HCT116 (cell line): ENCODE data around the gene HOXD9.

Experiments
- EZH2phosphoT487 ChIP-seq: fragments of 200-600 bp; IDR thresholded peaks from 2 replicates; pipeline ENCODE4 v1.6.1; 2018; ENCODE audit warnings: antibody characterized with exemption, borderline replicate concordance
- TF ChIP-seq, protein P1 (sequence below), 3 experiments: fragments of 200-600 bp in 1 of 3; sonication (generic) in 1 of 3; IDR thresholded peaks in 2 of 3; conservative IDR thresholded peaks in 1 of 3; 2 replicates each; pipeline ENCODE4 v1.5.1; 2012 to 2017; ENCODE audit warnings: low read depth in 2 of 3, low read length in 2 of 3, antibody characterized with exemption in 1 of 3, borderline replicate concordance in 1 of 3, control low read depth in 1 of 3, mild to moderate bottlenecking in 1 of 3, mixed read lengths in 1 of 3, mixed run types in 1 of 3, moderate library complexity in 1 of 3; ENCODE audit not compliant: insufficient read depth in 1 of 3

DNA sequence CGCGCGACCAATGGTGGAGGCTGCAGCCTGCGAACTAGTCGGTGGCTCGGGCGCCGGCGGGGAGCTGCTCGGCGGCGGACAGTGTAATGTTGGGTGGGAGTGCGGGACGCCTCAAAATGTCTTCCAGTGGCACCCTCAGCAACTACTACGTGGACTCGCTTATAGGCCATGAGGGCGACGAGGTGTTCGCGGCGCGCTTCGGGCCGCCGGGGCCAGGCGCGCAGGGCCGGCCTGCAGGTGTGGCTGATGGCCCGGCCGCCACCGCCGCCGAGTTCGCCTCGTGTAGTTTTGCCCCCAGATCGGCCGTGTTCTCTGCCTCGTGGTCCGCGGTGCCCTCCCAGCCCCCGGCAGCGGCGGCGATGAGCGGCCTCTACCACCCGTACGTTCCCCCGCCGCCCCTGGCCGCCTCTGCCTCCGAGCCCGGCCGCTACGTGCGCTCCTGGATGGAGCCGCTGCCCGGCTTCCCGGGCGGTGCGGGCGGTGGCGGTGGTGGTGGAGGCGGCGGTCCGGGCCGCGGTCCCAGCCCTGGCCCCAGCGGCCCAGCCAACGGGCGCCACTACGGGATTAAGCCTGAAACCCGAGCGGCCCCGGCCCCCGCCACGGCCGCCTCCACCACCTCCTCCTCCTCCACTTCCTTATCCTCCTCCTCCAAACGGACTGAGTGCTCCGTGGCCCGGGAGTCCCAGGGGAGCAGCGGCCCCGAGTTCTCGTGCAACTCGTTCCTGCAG, at the start of gene HOXD9:
- TF ChIP-seq, protein P1, sequence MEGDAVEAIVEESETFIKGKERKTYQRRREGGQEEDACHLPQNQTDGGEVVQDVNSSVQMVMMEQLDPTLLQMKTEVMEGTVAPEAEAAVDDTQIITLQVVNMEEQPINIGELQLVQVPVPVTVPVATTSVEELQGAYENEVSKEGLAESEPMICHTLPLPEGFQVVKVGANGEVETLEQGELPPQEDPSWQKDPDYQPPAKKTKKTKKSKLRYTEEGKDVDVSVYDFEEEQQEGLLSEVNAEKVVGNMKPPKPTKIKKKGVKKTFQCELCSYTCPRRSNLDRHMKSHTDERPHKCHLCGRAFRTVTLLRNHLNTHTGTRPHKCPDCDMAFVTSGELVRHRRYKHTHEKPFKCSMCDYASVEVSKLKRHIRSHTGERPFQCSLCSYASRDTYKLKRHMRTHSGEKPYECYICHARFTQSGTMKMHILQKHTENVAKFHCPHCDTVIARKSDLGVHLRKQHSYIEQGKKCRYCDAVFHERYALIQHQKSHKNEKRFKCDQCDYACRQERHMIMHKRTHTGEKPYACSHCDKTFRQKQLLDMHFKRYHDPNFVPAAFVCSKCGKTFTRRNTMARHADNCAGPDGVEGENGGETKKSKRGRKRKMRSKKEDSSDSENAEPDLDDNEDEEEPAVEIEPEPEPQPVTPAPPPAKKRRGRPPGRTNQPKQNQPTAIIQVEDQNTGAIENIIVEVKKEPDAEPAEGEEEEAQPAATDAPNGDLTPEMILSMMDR (IDR thresholded peaks at IDR 0.05 in 2 of 3, conservative IDR thresholded peaks at IDR 0.05 in 1 of 3; ENCODE audit: borderline replicate concordance in 1 of 3, insufficient read depth in 1 of 3, low read depth in 2 of 3, low read length in 2 of 3), result no peak
- no peak for TF ChIP-seq EZH2phosphoT487
